GM19395 (cell line): ENCODE measurements around the gene TENT4A.

Source experiments
- ATAC-seq: cut with Tn5 transposase; IDR thresholded peaks from one replicate; pipeline ENCODE4 v1.9.1; 2021; ENCODE audit warnings: mild to moderate bottlenecking, moderate library complexity; ENCODE audit not compliant: unreplicated experiment

The TENT4A gene

GRCh38 chr5:6791031-6791430 lies 77.8 kb downstream of the TENT4A start:
- ATAC-seq = no peak

DNA sequence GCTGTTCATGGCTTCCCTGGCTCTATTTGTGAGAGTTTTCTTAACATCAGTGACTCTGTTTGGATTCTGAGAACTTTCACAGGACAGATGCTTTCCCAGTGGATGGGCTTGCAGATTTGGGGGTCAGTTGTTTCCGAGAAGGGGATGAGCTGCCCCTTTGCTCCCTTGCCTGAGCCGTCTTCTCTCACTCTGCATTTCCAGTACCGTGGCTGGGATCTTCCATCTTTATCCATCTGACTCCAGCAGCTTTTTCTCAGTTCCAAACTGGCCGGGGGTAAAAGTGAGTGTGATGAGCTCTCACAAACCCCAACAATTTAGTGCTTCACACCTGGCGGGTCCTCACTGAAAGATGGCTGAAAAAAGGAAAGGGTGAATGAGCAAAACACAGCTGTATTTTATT lies 79.1 kb downstream of the TENT4A start:
- ATAC-seq = no peak

DNA sequence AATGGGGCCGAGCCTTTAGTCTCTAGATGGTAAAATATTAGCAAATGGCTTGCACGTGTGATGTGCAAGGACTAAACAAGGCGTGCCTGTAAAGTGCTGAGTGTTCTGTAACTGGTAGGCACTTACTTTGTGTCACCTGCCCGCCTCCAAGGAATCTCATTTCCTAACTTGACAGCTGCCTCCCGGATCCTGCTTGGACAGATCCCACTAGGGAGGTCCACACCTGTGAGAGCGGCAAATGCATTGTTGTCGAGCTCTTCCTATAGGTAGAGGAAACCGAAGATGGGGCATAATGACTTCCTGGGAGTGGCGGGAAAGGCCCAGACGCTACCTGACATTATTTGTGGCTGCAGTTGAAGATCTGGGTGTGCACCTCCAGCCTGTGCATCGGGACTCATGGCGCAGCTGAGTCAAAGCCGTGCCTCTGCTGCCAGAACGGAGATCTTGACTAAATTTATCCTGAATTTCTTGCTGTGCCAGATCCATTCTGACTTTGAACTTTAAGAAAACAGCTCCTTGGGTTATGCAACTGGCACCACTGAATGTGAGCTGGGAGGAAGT lies 79.8 kb downstream of the TENT4A start:
- ATAC-seq = no peak

DNA sequence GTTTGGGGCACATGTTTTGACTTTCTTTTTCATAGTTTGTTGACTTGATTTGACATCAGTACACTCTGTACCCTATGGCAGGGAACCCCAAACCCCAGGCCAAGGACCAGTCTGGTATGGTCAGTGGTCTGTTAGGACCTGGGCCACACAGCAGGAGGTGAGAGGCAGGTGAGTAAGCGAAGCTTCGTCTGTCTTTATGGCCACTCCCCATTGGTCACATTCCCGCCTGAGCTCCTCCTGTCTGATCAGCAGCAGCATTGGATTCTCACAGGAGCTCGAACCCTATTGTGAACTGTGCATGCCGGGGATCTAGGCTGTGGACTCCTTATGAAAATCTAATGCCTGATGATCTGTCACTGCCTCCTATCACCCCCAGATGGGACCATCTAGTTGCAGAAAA lies 88.0 kb downstream of the TENT4A start:
- ATAC-seq = no peak

DNA sequence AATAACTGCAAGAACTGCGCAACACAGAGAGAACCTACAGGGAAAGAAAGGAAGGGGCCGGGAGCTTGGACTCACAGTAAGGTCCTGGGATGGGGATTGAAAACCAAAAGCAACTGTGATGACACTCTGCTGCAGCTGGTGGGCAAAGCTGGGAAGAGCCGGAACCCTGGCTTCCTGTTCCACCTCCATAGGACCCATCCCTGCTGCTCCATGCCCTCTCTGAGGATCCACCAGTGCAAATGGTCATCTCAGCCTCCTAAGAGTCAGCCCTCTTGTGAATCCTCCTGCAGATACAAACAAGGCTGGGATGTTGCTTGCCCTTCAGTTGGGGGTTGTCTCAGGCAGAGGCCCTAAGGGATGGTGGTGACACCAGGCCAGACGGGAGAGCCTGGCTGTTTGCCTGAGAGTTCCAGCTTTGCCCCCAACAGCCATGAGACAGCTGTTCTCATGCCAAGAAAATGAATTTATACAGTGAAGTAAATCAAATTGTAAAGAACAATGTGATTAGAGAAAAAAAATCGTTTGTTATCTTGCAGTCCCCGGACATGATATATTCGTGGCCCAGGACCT lies 90.8 kb downstream of the TENT4A start:
- no peak for ATAC-seq

- no peak for ATAC-seq
Observed at GRCh38 chr5:6804766-6805501, 91.7 kb downstream of the TENT4A start.

- no peak for ATAC-seq
Observed at GRCh38 chr5:6805841-6806240, 92.6 kb downstream of the TENT4A start.
